T-helper 9 cell (primary cell): ENCODE results near the gene MIA.
"Not testable (repeated sequence)": the region's sequence is repeated elsewhere in the genome, so short reads cannot be mapped to it uniquely, and the experiment has no call there.

Source experiments
- DNase-seq: peaks from one replicate; pipeline ENCODE4 v3.0.0-alpha.2; 2020

The MIA gene

GRCh38 chr19:40825460-40826095 lies 50.3 kb downstream of the MIA start:
- DNase-seq, result not testable (repeated sequence)

DNA sequence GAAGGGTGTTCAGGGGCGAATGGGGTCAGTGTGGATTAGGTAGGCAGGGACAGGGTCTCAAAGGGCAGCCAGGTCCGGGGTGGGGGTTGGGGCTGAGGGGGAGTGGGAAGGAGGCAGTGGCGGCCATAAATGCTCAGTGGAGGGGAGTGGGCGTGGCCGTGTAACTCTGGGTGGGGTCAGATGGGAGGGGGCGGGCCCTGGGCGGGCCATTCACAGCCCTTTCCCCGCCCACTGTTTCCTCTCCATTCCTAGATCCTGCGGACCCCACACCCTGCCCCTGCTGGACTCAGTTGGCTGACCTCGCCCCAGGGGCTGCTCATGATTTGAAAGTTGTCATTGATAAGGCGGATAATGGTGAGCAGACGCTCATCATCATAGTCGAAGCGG lies 51.0 kb downstream of the MIA start:
- DNase-seq, result not testable (repeated sequence)

DNA sequence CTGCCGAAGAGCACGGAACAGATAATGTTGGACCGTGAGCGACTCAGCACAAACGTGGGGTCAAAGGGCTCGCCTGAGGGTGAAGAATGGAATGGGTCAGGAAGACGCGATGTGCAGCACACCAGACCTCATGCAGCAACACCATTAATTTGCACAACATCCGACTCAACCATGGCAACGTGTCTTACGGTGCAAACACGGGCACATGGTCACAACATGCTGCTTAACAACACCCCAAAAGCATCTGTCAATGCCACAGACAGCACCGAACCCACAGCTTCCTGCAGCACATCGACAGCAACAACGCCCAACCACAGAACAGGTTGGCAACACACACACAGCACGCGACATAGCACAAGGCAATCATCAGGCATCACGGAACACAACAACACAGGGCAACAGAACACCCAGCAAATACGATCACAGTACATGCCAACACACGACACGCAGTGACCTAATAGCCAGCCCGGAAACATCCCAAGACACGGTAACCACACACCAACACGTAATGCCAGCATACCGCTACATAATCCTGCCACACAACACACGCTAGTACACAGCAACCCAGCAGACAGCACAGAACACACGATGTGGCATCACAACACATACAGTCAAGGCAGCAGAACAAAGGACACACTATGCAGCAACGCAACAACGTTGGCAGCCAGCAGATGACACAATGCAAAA lies 51.5 kb downstream of the MIA start:
- peak; percentile 47 for DNase-seq
